ENCODE measurements around the gene MRPL22. TPM values are rescaled to one million over a fixed set of nuclear protein-coding genes. Genes with fewer than 3 reads are reported as not detected.
A peak's percentile ranks its signal among the peaks of the same experiment; 100 is the strongest.
"Not testable (repeated sequence)": the region's sequence is repeated elsewhere in the genome, so short reads cannot be mapped to it uniquely, and the experiment has no call there.

Gene MRPL22
- total RNA-seq, 1 donor from 2014 or later = 75.6 TPM

DNA sequence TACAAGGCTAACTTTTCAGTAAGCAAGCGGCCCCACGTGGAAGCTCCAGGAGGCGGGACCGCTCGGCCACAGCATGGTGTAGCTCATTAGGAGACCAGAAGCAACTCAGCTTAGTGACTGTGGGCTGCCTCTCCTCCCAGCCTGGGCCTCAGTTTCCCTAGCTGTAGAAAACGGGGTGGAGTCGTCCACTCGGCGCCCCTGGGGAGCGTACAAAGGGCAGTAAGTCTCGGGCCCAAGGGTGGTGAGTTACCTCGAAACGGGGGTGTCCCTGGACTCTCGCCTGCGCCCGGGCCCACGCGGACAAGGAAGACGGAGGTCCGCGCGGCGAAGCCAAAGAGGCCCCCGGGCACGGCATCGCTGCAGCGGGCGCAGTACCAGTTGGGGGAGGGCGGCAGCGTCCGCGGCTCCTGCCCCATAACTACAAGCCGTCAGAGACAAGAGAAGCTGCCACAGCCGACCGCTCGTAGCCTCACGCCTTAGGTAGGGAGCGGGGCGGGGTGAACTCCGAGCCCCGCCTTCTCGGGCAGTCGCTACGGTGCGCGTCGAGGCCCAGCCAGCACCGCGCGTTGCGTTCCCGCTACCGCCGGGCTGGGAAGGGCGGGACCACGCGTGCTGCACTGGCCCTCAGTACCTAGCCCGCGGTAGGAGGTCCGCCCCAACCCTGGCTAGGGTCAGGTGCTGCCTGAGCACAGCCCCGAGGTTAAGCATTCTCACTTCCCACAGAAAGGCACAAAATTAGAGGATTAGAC lies 3.0 kb upstream of the MRPL22 start, which contains the start of gene GEMIN5:
TSS of gene GEMIN5 (minus strand) at position 494 of the 749 bp plus-strand sequence. CDS start at position 416, 78 bp downstream.
- intact Hi-C loops (cut with DNase I) = no loop called here
- ATAC-seq (ENCODE audit: poor library complexity) = peak; percentile 96
- DNase-seq = peak; percentile 92

- ATAC-seq (ENCODE audit: poor library complexity); intact Hi-C loops (cut with DNase I); DNase-seq: not testable (repeated sequence)
These were observed 1.5 kb upstream of the MRPL22 start for GRCh38 chr5:154939387-154939786.

DNA sequence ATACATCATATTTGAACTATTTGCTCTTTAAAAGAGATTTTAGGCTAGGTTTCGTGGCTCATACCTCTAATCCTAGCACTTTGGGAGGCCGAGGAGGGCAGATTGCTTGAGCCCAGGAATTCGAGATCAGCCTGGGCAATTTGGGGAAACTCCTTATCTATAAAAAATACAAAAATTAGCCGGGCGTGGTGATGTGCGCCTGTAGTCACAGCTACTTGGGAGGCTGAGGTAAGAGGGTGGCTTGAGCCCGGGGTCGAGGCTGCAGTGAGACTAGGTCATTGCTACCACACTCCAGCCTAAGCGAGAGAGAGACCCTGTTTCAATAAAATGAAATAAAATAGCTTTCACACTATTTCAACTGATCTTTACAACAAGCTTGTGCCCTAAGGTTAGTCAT lies 500 bp upstream of the MRPL22 start:
- intact Hi-C loops (cut with DNase I) = no loop called here
- DNase-seq (no peak), ATAC-seq (ENCODE audit: poor library complexity) (no peak)

DNA sequence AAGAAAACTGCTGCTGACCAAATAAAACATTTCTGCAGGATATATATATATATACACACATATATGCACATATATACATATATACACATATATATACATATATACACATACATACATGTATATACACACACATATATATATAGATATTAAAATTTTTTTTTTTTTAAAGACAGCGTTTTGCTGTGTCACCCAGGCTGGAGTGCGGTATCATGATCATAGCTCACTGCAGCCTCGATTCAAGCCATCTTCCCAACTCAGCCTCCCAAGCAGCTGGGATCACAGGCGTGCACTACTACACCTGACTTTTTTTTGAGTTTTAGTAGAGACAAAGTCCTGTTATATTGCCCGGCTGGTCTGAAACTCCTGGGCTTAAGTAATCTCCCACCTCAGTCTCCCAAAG lies 2.7 kb downstream of the MRPL22 start:
- no peak for DNase-seq
- no peak for ATAC-seq (ENCODE audit: poor library complexity)
- intact Hi-C loops (cut with DNase I) = no loop called here

GRCh38 chr5:154944716-154945115 lies 3.8 kb downstream of the MRPL22 start:
- no peak for DNase-seq
- intact Hi-C loops (cut with DNase I) = no loop called here
- no peak for ATAC-seq (ENCODE audit: poor library complexity)

GRCh38 chr5:154945695-154946301 lies 4.9 kb downstream of the MRPL22 start:
- intact Hi-C loops (cut with DNase I) = no loop called here
- DNase-seq = no peak
- ATAC-seq (ENCODE audit: poor library complexity) = no peak

- ATAC-seq (ENCODE audit: poor library complexity) (no peak), DNase-seq (no peak)
- intact Hi-C loops (cut with DNase I) = no loop called here
These were observed 6.9 kb downstream of the MRPL22 start for GRCh38 chr5:154947778-154948177.

DNA sequence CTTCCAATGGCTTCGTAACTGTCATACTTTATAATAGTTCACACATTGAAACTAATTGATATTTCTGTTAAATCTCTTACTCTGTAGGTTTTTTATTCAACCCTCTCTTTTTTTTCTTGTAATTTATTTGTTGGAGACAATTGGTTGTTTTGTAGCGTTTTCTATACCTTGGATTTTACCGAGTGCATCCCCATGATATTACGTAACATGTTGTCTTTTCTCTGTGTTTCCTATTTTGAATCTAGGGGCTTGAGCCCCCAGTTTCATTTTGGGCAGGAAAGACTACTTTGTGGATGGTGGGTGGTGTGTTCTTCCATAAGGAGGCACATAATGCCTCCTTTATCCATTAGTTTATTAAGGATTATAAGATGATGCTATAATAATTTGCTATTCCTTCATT lies 7.4 kb downstream of the MRPL22 start:
- ATAC-seq (ENCODE audit: poor library complexity) (no peak), DNase-seq (no peak)
- intact Hi-C loops (cut with DNase I) = no loop called here

GRCh38 chr5:154949781-154950180 lies 8.9 kb downstream of the MRPL22 start:
- no peak for DNase-seq
- intact Hi-C loops (cut with DNase I) = no loop called here
- ATAC-seq (ENCODE audit: poor library complexity) = no peak

DNA sequence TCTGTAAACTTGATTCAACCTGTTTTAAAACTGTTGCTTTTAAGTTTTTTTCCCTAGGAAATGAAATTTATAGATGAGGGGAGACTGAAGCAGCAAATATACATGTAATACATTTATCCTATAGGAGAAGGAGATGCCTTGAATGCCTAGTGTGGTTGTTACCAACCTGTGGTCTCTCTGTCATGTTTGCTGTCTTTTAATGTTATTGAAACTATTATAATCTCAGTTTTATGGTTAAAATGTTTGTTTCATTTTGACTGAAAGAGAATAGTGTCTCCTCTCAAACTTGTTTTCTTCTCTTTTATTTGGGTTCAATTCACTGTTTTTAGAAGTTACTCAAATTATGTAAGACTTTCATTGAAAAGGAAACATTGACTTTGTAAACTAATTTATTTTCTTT lies 15.8 kb downstream of the MRPL22 start:
- no peak for DNase-seq
- no peak for ATAC-seq (ENCODE audit: poor library complexity)
- intact Hi-C loops (cut with DNase I) = no loop called here

DNA sequence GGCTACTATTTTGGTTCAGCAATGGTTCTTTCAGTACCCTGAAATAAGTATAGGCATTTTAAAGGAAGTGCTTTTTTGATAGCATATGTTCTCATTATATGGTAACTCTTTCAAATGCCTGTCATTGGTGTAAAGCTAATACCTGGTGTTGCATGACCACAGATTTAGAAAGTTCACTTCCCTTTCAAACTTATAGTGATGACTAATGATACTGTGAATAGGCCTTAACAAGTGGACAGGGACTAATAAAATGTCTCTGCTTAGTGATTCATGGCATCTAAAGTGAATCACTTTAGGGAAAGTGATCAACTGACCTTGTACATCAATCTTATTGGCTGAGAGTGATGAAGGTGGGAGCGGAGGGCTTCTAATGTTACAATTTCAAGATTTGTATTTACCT lies 21.6 kb downstream of the MRPL22 start:
- intact Hi-C loops (cut with DNase I) = no loop called here
- DNase-seq (no peak), ATAC-seq (ENCODE audit: poor library complexity) (no peak)

- DNase-seq (no peak), ATAC-seq (ENCODE audit: poor library complexity) (peak; percentile 8)
- intact Hi-C loops (cut with DNase I) = no loop called here
These were observed 25.4 kb downstream of the MRPL22 start for GRCh38 chr5:154966081-154966841.

DNA sequence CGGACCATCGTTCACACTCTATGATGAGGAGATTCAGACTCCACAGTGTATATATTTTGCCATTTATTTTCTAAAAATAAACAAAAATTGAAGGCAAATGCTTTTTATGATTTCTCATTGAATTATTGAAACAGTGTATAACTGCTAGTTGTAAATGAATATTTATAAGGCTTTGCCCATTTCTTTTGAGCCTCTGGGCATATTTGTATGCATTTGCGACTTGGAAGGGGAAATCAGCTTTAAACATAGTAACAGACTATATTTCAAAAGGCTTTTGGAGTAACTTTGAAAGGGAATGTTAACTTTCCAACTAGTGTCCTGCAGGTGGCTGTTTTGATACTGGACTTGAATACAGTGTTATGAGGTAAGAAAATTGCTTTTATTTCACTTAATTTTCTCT lies 26.0 kb downstream of the MRPL22 start:
- DNase-seq (no peak), ATAC-seq (ENCODE audit: poor library complexity) (no peak)
- intact Hi-C loops (cut with DNase I) = no loop called here

- DNase-seq (no peak), ATAC-seq (ENCODE audit: poor library complexity) (peak; percentile 35)
- intact Hi-C loops (cut with DNase I) = no loop called here
These were observed 26.6 kb downstream of the MRPL22 start for GRCh38 chr5:154967421-154968024.

- DNase-seq (no peak), ATAC-seq (ENCODE audit: poor library complexity) (no peak)
- intact Hi-C loops (cut with DNase I) = no loop called here
These were observed 28.1 kb downstream of the MRPL22 start for GRCh38 chr5:154968953-154969352.

DNA sequence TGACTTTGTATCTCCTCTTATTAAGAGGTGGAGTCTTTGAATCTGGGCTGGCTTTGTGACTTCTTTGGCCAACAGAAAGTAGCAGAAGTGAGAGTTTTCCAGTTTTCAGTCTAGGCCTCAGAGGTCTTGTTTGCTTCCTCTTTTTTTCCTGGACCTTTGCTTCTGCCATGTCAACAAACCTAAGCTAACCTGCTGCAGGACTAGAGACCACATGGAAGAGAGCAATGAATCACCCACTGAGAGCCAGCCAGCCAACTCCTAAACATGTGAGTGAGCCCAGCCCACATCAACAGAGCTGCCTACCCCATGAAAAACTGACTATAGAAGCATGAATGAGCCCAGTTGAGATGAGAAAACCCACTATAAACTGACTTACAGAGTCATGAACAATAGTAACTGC lies 29.9 kb downstream of the MRPL22 start:
- no peak for DNase-seq
- intact Hi-C loops (cut with DNase I) = loop anchor here (10.0 kb wide), 2 partner anchors 164 to 294 kb away; no protein-coding TSS in a partner anchor
- no peak for ATAC-seq (ENCODE audit: poor library complexity)

DNA sequence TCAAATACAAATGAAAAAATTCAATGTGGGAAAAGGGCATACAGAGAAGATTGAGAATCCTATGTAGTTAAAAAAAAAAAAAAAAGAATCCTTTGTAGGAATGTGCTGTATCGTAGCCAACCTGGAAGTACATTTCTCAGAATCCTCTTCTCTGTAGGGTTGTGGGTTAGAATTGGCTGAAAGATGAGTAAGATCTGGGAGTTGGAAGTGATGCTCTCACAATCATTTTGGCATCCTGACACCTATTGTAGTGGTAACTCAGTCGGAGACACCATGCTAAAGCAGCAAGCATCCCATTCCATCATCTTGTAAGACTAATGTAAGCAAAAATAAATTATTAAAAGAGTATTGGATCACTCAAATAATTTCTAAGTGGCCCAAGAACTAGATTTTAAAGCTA lies 30.6 kb downstream of the MRPL22 start:
- intact Hi-C loops (cut with DNase I) = loop anchor here (10.0 kb wide), 2 partner anchors 163 to 293 kb away; no protein-coding TSS in a partner anchor
- ATAC-seq (ENCODE audit: poor library complexity) = no peak

GRCh38 chr5:154972476-154973080 lies 31.7 kb downstream of the MRPL22 start:
- ATAC-seq (ENCODE audit: poor library complexity) (peak; percentile 85), DNase-seq (no peak)
- intact Hi-C loops (cut with DNase I) = loop anchor here (10.0 kb wide), 2 partner anchors 162 to 292 kb away; no protein-coding TSS in a partner anchor

More for the DNA sequence above, 30.6 kb downstream of the MRPL22 start:
- DNase-seq = no peak

- not testable (repeated sequence) for DNase-seq; ATAC-seq (ENCODE audit: poor library complexity)
- intact Hi-C loops (cut with DNase I) = loop anchor here (10.0 kb wide), 2 partner anchors 159 to 289 kb away; no protein-coding TSS in a partner anchor
These were observed 35.2 kb downstream of the MRPL22 start for GRCh38 chr5:154976082-154976481.

Measured in Right ventricle myocardium superior (tissue), 1 donor.